Right lung (tissue), 5 donors: Measurements from ENCODE around the gene LGALS9C. TPM values are rescaled to one million over a fixed set of nuclear protein-coding genes. Genes with fewer than 3 reads are reported as not detected.
"Not testable (repeated sequence)": the region's sequence is repeated elsewhere in the genome, so short reads cannot be mapped to it uniquely, and the experiment has no call there.

Experiments
- DNase-seq, 2 donors: peaks; one replicate each; pipeline ENCODE4 v3.0.0-alpha.2; 2013
- polyA plus RNA-seq, 5 donors: library from polyadenylated mRNA; unstranded; fragments of 120-200 nt; gene quantifications; one replicate each; pipeline versions ENCODE4 v1.2.1 to v1.2.3, GENCODE V29; 2013; ENCODE audit warnings: inconsistent platforms in 1 of 5, low replicate concordance in 1 of 5; ENCODE audit not compliant: insufficient read length in 5 of 5, insufficient read depth in 1 of 5

Gene LGALS9C
- polyA plus RNA-seq, 5 donors, result 0.13 TPM; not detected in 4

DNA sequence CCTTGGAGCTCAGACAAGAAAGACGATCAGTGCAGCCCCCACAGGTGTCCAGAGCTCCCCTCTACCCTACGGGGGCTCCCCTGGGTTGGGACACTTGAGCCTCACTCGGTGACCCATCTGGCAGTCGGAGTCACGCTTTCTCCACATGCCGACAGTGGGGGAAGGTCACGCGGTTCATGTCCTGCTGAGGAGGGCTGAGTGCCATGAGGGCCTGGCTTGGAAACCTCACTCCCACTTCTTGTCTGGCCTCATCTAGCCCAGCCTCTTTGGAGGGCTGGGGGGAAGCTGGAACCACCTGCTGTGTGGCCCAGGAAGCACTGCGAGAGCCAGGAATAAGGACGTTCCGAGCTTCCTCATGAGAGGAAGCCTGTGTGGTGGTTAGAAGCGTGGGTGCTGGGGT, 1.8 kb downstream of the LGALS9C start:
- DNase-seq, result not testable (repeated sequence)

DNA sequence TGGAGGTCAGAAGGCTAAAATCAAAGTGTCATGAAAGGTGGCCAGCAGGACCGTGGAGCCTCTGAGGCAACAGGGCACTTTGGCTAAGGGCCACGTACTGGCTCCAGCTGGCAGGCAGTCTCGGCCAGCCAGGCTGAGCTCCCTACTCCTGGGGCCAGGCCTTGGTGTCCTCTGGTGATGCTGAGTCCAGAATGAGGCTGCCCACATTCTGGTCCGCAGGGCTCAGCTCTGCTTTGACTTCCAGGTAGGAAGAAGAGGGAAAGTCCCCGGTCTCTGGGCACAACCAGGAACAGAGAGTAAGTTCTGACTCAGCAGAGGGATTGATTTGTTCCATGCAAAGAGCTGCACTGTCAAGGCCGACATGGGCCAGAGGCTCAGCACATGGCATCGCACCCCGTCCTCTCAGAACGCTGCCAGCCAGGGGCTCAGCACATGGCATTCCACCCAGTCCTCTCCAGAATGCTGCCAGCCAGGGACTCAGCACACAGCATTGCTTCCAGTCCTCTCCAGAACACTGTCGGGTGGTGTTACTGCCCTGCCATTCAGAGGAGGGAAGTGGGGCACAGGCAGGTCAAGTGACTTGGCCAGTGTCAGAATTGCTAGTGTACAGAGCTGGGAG, 2.5 kb downstream of the LGALS9C start:
- not testable (repeated sequence) for DNase-seq

DNA sequence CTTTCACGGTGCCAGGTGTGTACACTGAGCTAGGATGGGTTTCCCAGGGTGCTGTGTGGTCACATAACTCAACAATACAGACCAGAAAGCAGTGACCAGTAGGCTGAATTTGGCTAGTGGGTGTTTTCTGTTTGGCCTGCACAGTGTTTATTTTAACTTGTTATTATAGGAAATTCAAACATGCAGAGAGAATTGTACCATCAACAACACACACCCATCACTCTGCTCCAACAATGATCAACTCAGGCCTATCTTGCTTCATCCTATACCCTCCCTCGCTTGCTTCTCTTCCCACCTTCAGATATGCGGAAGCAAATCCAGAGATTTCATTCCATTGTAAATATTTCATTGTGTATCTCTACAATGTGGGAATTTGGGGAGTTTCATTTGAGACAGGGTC, 5.2 kb downstream of the LGALS9C start:
- DNase-seq, result not testable (repeated sequence)

DNA sequence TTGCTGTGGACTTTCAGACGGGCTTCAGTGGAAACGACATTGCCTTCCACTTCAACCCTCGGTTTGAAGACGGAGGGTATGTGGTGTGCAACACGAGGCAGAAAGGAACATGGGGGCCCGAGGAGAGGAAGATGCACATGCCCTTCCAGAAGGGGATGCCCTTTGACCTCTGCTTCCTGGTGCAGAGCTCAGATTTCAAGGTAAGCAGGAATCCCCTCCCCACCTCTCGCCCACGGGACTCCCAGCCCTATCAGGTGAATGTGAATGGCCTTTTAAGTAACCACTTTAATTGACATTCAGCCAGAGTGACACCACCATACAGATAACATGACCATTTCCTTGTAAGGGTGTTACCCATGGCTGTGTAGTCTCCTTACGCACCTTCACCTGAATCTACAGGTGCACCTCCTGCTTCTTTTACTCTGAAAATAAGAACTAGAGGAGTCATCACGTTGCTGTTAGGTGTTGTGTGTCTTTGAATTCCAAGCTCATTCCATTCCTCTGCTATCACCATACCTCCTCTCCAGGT, 9.4 kb downstream of the LGALS9C start:
- not testable (repeated sequence) for DNase-seq

DNA sequence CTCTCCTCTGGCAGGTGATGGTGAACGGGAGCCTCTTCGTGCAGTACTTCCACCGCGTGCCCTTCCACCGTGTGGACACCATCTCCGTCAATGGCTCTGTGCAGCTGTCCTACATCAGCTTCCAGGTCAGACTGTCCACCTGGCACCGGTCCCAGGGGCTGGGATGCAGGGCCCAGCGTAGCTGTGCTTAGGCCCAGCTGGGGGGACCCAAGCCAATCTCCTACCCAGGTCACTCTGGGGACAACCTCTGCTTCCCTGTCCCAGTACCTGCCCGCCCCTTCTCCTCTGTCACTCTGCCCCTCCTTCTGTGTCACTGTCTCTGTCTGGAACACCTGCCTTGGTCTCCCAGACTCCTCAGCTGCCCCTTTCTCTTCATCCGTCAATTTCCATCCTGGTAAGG, 11.0 kb downstream of the LGALS9C start:
- not testable (repeated sequence) for DNase-seq

DNA sequence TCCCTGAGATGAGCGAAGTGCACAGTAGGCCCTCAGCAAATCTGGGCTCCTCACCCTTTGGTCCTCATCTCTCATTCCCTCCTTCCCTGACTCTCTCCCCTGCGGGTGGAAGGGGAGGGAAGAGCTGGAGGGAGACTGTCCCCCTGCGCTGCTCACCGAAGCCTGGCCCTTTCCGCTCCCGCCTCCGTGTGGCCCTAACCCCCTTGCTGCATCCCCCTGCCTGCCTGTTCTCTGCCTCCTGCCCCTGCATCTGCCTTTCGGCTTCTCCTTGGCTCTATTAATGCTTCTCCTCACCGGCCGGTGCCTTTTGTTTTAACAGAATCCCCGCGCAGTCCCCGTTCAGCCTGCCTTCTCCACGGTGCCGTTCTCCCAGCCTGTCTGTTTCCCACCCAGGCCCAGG, 12.0 kb downstream of the LGALS9C start:
- not testable (repeated sequence) for DNase-seq

DNA sequence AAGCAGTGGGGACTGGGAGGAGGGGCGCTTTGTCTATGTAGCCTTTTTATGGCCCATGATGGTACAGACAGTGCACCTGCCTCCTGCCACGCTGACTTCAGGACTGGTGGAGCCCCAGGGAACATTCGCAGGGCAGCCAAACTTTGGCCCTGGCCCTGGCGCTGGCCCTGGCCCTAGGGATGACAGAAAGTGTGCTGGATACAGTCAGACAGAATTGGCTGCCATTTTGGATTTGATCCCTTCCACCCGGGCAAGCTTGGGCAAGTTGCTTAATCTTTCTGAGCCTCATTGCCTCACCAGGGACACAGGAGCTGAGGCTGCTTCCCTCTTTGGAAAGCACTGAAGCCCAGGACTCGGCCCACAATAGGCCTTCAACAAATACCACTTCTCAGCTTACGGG, 13.4 kb downstream of the LGALS9C start:
- DNase-seq, result not testable (repeated sequence)

DNA sequence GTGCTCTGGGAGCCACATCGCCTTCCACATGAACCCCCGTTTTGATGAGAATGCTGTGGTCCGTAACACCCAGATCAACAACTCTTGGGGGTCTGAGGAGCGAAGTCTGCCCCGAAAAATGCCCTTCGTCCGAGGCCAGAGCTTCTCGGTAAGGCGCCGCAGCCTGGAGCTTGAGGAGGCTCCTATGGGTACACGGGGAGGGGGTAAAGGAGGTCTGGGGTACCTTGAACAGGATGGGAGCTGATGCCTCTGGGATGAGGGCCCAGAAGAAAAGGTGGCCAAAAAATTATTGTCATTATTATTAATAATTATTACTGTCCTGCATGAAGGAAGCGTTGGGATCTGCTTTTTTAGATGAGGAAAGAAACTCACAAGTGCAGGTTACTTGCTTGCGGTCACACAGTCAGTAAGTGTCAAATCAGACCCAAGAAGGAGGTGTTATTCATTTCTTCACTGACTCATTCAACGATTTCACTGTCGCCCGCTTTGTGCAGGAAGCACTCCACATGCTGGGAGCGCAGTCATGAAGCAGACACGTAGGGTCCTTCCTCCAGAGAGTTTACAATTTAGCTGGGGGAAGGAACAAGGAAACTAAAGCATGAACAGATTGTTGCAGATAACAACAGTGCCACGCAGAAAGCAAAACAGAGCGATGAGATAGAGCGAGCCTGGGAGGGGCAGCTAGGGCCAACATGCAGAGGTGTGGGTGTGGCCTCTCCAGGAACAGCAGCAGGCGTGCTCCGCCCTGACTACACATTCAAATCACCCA, 16.3 kb downstream of the LGALS9C start:
- DNase-seq, result not testable (repeated sequence)

DNA sequence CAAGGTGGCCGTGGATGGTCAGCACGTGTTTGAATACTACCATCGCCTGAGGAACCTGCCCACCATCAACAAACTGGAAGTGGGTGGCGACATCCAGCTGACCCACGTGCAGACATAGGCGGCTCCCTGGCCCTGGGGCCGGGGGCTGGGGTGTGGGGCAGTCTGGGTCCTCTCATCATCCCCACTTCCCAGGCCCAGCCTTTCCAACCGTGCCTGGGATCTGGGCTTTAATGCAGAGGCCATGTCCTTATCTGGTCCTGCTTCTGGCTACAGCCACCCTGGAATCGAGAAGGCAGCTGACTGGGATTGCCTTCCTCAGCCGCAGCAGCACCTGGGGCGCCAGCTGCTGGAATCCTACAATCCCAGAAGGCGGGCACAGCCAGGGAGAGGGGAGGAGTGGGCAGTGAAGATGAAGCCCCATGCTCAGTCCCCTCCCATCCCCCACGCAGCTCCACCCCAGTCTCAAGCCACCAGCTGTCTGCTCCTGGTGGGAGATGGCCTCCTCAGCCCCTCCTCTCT, 17.7 kb downstream of the LGALS9C start:
- DNase-seq, result not testable (repeated sequence)

DNA sequence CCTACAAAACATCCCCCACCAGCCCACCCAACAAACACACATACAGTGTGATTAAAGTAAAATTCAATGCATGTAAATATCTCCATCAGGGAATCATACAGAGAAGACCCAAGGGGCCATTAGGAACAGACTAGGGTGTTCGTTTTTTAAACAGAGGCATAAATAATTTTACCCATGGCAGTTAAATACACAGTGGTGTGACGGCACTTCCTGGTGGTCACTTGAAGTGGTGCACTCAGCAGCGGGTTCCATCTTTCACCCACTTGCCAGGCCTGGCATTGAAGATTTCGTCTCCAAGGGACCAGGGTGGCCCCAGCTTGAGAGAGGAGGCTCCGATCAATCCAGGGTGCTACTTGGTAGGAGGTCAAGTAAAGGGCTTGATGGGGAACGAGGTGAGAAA, 20.5 kb downstream of the LGALS9C start:
- not testable (repeated sequence) for DNase-seq

DNA sequence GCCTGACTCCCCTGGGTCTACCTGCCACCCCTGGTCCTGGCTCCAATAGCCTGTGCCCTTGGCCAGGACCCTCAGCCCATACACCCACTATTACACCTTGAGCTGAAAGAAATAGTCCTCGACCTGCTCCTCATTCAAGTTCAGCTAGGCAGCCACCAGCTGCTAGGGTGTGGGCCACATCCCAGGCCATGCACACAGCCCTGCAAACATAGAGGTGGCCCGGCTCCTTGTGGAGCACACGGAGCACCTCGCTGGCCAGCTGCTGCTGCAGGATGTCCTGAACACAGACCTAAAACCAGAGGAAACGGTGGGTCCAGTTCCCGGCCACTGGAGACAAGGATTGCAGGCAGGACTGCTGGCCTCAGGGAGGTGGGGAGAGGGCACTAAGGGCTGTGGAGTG, 22.5 kb downstream of the LGALS9C start:
- not testable (repeated sequence) for DNase-seq

DNA sequence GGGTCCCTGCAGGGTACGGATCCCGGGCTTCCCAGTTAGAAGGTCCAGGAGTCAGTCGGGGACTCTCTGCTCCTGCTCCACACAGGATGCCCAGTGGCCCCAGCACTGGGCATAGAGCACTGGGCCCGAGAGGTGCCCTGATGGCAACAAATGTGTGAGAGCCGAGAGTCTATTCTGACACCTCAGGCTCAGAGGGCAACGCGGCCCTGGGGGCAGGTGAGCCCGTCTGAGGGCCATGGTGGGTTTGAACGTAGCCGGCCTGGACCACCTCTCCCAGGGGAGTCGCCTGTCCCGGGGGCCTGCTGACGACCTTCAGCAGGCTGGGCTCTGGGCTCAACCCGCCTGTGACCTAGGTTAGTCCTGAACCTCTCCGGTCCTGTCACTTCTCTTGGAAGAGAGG, 23.2 kb downstream of the LGALS9C start:
- not testable (repeated sequence) for DNase-seq

DNA sequence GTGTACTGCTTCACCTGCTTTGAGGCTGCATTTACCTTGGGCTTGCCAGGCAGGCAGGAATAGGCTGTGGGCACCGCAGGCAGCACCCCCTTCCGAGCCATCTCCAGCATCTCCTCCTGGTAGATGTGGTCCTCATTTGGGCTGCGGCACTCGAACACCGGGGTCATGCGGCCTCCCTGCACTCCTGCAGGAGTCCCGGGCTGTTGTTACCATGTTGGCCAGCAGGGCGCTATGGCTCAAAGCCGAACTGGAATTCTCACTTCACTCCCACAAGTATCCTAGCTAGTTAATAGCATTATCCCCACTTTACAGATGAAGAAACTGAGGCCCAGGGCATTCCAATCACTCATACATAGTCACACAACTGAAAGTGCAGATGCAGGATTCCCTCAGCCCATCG, 23.7 kb downstream of the LGALS9C start:
- not testable (repeated sequence) for DNase-seq

DNA sequence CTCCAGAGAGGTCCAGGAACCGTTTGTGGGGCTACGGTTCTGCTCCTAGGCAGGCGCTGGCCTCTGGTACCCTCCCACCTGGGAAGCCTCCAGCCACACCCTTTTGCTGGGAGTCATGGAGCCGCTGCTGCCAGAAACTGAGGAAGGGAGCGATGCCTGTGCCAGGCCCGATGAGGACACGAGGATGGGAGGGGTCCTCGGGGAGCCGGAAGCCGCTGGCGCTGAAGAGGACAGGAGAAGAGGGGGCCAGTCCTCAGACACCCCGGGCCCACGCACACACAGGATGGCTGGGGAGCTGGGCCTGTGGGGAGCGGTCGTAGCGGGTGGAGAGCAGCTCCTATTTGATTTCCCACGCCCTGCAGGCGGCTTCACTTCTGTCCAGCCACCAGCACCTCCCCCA, 24.2 kb downstream of the LGALS9C start:
- DNase-seq, result not testable (repeated sequence)

DNA sequence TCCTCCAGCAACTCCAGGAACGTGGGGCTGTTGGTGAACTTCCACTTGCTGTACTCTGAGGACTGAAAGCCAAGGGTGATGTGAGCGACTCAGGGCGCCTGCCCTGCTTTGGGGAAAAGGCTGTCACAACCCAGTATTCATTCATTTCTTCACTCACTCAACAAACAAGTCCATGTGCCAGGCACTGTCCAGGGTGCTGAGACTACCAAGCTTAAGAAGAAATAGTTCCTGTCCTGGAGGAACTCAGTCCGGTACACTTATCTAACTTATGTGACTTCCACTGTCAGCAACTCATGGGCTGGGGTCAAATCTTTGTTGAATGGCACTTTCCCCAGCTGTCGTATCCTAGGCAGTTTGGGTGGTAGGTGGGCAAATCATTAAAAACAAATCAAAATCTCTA, 26.6 kb downstream of the LGALS9C start:
- DNase-seq, result not testable (repeated sequence)

DNA sequence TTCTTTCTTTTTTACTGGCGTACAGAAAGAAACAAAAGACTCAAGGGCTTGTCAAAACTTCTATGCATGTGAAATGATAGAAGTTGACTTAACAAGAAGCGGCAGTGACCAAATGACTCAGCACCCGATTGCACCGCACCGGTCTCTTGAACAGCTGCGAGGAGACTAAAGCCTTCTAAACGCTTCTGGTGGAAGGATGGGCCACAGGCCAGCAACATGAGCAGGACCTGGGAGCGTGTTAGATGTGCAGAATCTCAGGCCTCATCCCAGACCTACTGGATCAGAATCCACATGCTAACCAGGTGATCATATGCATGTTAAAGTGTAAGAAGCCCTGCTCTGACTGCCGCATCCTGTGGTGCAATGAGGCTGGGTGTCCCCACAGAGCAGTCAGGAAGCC, 31.1 kb downstream of the LGALS9C start:
- DNase-seq, result not testable (repeated sequence)

DNA sequence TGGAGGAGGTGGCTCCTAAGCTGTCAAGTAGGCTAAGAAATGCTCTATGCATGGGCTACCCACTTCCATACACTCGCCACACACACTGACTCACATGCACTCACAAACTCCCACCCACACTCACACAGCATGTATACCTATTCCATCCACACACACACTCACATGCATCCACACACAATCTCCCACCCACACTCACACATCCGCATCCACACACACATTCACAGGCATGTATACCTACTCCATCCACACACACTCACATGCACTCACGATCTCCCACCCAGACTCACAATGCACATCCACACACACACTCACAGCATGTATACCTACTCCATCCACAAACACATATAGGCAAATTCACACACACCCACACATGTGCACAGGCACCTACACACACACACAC, 32.1 kb downstream of the LGALS9C start:
- DNase-seq, result not testable (repeated sequence)

DNA sequence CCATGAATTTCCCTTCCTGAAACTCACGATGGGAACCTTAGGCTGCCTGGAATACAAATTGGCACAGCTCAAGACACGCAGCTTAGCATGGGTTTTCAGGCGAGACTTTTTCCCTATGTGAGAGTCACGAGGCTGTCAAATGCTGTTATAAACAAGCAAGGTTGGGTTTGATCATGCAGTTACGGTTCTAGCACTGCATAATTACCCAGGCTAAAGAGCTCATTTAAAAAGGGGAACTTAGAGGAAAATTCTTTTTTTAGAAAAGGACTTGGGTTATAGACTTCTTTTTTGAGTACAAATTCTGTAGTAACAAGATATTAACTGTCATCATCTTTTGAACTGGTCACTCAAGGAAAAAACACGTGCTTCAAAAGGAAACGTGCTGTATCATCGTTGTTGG, 44.5 kb downstream of the LGALS9C start:
- DNase-seq, result not testable (repeated sequence)

DNA sequence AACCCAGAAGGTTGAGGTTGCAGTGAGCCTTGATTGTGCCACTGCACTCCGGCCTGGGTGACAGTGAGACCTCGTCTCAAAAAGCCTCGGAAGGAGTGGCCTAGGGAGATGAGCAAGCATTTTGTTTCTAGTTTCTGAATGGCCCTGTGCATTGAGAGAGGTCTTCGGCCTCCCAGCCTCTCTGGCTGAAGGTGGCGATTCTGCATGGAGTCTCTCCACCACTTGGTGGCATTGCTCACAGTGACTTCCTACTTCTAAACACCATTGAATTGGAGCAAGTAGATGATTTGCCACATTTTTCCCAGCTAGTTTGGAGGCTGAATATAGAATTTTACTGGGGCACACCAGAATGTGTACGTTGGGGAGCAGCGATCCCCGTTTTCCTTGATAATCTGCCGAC, 48.4 kb downstream of the LGALS9C start:
- not testable (repeated sequence) for DNase-seq

DNA sequence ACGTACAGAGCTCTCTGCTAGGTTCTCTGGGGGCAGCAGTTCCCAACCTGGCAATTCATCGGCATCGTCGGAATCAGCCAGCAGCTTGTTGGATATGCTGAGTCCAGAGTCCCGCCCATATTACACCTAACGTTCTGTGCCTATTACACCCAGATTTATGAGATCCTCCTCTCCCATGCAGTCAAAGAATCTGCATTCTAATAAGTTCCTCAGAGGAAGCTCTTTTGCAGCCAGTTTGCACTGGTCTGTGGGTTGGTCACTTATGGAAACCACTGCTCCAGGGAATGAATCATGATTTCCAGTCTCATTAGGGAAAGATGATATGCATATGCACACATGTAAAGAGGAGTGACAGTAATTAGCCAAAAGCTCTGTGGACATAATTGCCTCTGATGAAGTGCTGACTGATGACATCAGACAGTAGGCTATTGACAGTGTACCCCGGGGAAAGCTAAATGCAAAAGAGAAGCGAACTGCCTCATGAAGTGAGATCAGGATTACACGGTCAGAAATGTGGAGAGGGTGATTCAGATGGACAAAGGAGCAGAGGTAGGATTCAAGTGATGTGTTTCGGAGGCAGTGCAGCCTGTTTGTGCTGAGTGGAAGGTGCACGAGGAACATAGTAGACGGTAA, 49.7 kb downstream of the LGALS9C start:
- DNase-seq, result not testable (repeated sequence)

DNA sequence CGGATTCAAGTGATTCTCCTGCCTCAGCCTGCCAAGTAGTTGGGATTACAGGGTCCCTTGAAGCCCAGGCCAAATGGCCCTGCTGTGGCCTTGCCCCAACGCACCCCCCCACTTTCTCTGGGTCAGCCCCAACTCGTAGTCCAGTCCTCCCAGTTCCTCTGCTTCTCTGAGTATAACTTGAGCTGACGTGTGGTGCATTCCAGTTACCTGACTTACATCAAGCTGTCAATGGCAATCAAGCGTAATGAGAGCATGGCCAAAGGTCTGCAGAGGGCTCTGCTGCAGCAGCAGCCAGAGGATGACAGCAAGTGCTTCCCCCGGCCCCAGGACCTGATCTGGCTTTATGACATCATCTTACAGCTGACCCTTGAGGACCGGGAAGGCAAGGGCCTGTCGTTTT, 50.8 kb downstream of the LGALS9C start:
- not testable (repeated sequence) for DNase-seq

DNA sequence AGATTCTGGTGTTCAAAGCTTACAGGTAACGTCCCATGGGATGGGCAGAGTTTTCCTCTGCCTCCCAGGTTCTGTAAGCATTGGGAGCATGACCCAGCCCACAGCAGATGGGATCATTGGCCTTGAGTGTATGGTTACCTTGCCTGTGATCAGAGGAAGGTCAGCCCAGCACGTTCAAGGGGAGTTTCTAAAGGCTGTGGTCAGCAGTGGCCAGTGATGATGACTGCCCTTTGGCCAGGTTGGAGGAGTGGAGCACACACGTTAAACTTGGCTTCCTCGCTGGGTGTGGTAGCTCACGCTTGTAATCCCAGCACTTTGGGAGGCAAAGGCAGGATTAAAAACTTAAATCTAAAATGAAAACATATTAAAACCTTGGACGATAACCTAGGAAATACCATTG, 51.8 kb downstream of the LGALS9C start:
- DNase-seq, result not testable (repeated sequence)
